Measurements from ENCODE around the gene USP10. TPM values are rescaled to one million over a fixed set of nuclear protein-coding genes. Genes with fewer than 3 reads are reported as not detected.
A peak's percentile ranks its signal among the peaks of the same experiment; 100 is the strongest.

USP10 gene
- total and polyA plus RNA-seq, 2 donors (not counting 3 experiments of a cell fraction or from before 2014, with no cell fraction given), result 84.0 to 115 TPM

DNA sequence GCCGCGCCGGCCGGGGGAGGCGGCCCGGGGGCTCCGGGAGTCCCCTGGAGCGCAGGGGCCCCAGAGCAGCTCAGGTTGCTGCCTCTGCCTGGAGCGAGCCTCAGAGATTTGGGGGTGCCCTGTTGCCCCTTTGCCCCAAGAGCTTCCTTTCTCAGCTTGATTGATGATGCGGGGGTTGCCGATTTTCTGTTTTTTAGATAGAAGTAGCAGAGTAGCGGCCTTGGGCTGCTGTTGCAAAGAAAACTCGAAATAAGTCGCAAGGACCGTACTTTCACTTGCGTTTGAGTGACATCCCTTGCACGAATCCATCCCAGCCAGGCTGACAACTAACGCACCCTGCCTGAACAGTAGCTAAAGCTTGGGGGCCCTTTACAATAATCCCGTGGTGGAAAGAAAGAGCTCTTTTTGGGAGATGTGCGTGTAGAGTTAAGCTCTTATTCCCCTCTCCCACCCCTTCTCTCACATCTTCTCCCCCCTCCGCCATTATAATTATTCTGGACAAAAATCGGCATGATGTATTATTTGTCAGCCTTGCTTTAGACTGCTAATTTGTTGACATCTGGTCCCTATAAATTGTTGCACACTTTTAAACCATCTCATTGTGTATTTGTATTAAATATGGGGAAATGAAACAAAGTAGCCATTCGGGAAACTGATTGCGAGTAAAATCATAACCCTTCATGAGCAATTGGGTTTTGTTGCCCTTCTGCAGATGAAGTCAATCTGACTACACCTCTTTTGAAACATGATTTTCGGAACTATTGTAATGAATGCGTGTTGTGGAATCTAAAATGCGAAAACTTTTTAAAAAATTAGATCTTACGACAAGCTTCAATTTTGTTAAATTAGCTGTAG is 873 bp downstream of the USP10 start:
- dilution Hi-C loops (cut with MboI; ENCODE audit: extremely low pct_ligation_motif_present, low sequenced_read_pairs) (no loop called here), intact Hi-C loops (cut with micrococcal nuclease) (loop anchor here (2.0 kb wide), 1 partner anchor 26 kb away; no protein-coding TSS in a partner anchor)
- ChIA-PET CTCF (interaction anchor here (0.7 to 4.8 kb wide), 12 partner anchors 9 to 195 kb away, joined by 3 to 38 read pairs (median 4); no protein-coding TSS in a partner anchor), POLR2A (interaction anchor here (0.7 kb wide), 1 partner anchor 11 kb away, joined by 8 read pairs; no protein-coding TSS in a partner anchor)
- TSS peak; percentile 50 for BruUV-seq (replicated peaks)
- Histone ChIP-seq H2AFZ (ENCODE audit: low read depth, low read length) (no peak overlapping the region), H3K4me3 (replicated peaks in 1 of 3; ENCODE audit: insufficient read depth in 1 of 3, low read depth in 1 of 3, low read length in 3 of 3) (peak overlapping the region; percentile 77 to 97 (median 93)), H3K9ac (replicated peaks; ENCODE audit: extremely low read depth, insufficient read depth, low read length) (peak overlapping the region; percentile 87), H3K27ac (ENCODE audit: insufficient read depth, low read depth, low read length) (peak overlapping the region; percentile 69), H4K20me1 (replicated peaks; ENCODE audit: control insufficient read depth, extremely low read depth, insufficient read depth, low read length) (peaks cover 7% of the 10 kb centered on the region), H3K4me1 (ENCODE audit: control insufficient read depth, extremely low read depth, insufficient read depth, low read length) (peaks cover 14% of the 10 kb centered on the region), H3K36me3 (ENCODE audit: control insufficient read depth in 2 of 2, extremely low read depth in 1 of 2, insufficient read depth in 2 of 2, low read length in 2 of 2) (no peaks in the 10 kb centered on the region), H3K79me2 (ENCODE audit: control insufficient read depth, insufficient read depth, low read length) (peaks cover 57% of the 10 kb centered on the region), H3K4me2 (ENCODE audit: insufficient read depth, low read length) (peak overlapping the region; percentile 99), H3K27me3 (ENCODE audit: control insufficient read depth in 2 of 2, insufficient read depth in 2 of 2, low read length in 2 of 2) (no peaks in the 10 kb centered on the region), H3K9me3 (replicated peaks; ENCODE audit: control insufficient read depth, insufficient read depth, low read length) (no peaks in the 10 kb centered on the region), H3K9me1 (replicated peaks; ENCODE audit: control insufficient read depth, extremely low read depth, insufficient read depth, low read length) (no peaks in the 10 kb centered on the region)
- DNase-seq (ENCODE audit: low read depth, low spot score) (peak; percentile 46), FAIRE-seq (peak; percentile 63)
- no peak for TF ChIP-seq POLR2AphosphoS5 (IDR thresholded peaks at IDR 0.05; ENCODE audit: insufficient read depth, low read depth, low read length)
- TF ChIP-seq, protein P1, sequence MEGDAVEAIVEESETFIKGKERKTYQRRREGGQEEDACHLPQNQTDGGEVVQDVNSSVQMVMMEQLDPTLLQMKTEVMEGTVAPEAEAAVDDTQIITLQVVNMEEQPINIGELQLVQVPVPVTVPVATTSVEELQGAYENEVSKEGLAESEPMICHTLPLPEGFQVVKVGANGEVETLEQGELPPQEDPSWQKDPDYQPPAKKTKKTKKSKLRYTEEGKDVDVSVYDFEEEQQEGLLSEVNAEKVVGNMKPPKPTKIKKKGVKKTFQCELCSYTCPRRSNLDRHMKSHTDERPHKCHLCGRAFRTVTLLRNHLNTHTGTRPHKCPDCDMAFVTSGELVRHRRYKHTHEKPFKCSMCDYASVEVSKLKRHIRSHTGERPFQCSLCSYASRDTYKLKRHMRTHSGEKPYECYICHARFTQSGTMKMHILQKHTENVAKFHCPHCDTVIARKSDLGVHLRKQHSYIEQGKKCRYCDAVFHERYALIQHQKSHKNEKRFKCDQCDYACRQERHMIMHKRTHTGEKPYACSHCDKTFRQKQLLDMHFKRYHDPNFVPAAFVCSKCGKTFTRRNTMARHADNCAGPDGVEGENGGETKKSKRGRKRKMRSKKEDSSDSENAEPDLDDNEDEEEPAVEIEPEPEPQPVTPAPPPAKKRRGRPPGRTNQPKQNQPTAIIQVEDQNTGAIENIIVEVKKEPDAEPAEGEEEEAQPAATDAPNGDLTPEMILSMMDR (IDR thresholded peaks at IDR 0.05; ENCODE audit: extremely low read depth in 1 of 2, insufficient read depth in 1 of 2, low read depth in 1 of 2, low read length in 2 of 2), result no peak
- no peak for TF ChIP-seq MYC (IDR thresholded peaks at IDR 0.05; ENCODE audit: low read depth, low read length)
- TF ChIP-seq POLR2A (IDR thresholded peaks at IDR 0.05; ENCODE audit: low read depth, low read length), result no peak
- no peak for TF ChIP-seq JUN (IDR thresholded peaks at IDR 0.05; ENCODE audit: borderline replicate concordance, insufficient read depth, insufficient read length, low read depth)
- no peak for TF ChIP-seq FOS (IDR thresholded peaks at IDR 0.05; ENCODE audit: borderline replicate concordance, insufficient read depth, low read length)
- no peak for TF ChIP-seq EZH2 (IDR thresholded peaks at IDR 0.05; ENCODE audit: borderline replicate concordance, low read depth, low read length, severe bottlenecking)

All from endothelial cell of umbilical vein (primary cell).